ENCODE data around the gene AP3D1.
"Not testable (repeated sequence)": the region's sequence is repeated elsewhere in the genome, so short reads cannot be mapped to it uniquely, and the experiment has no call there.

Gene AP3D1

GRCh38 chr19:2110822-2111221, 40.5 kb downstream of the AP3D1 start:
- DNase-seq (ENCODE audit: low spot score) = no peak

- DNase-seq (ENCODE audit: low spot score) = no peak
Measured at GRCh38 chr19:2109046-2109864, 42.1 kb downstream of the AP3D1 start.

GRCh38 chr19:2108251-2109016, 42.9 kb downstream of the AP3D1 start:
- no peak for DNase-seq (ENCODE audit: low spot score)

- DNase-seq (ENCODE audit: low spot score) = no peak
Measured at GRCh38 chr19:2103045-2103707, 48.2 kb downstream of the AP3D1 start.

- peak; percentile 84 for DNase-seq (ENCODE audit: low spot score)
Measured at GRCh38 chr19:2101417-2102335, 49.7 kb downstream of the AP3D1 start.

DNA sequence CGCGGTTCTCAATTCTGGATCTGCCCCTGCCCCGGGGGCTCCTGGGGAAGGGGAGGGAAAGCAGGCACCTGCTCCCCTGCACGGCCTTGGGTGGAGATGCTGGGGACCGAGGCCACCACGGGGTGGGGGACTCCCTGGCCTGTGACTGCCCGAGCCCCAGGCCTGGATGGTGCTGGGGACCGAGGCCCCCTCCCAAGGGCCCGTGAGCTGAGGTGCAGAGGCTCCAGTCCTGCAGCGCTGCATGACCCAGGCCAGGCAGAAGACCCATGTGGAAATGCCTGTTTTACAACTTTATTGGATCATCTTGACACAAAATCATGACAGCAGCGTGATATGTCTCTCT, 50.7 kb downstream of the AP3D1 start:
- no peak for DNase-seq (ENCODE audit: low spot score)

DNA sequence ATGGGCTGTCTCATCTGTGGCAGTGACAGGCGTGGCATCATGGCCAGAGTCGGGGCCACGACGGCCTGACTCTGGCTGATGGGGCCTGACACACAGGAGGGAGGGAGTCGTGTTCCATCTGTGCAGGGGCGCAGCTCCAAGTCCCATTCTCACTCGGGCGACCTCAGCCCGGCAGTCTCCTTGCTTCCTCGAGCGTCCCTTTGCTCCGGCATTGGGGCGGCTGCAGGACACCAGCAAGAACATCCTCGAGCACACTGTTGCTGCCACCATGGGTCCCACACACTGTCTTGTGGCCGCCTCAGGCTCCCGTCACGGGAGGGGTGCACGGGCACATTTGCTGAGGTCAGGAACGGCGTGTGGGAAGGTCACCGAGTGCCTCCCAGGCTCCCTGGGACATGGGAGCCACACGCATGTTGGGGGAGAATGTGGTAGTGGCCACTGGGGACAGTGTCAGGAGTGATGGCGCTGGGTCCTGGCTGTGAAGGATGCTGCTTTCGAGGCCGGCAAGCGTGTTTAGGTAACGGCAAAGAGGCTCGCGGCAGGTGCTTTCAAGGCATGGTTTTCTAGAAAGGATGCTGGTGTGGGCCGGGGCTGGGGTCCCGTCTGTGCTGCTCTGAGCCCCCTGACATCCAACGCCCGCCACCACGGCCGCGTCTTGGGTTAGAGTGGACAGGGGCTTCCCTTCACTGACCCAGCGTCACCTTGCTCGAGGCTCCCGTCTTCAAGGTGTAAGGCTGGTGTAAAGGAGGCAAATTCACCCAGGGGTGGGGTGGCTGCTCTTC, 51.2 kb downstream of the AP3D1 start:
- DNase-seq (ENCODE audit: low spot score) = no peak

DNA sequence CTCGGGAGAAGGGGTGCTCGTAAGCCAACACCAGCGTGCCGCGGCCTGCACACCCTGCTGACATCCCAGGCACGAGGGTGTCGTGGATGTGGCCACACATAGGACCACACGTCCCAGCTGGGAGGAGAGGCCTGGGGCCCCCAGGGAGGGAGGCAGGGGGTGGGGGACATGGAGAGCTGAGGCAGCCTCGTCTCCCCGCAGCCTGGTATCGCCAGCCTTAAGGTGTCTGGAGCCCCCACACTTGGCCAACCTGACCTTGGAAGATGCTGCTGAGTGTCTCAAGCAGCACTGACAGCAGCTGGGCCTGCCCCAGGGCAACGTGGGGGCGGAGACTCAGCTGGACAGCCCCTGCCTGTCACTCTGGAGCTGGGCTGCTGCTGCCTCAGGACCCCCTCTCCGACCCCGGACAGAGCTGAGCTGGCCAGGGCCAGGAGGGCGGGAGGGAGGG, 52.3 kb downstream of the AP3D1 start:
- DNase-seq (ENCODE audit: low spot score) = no peak

DNA sequence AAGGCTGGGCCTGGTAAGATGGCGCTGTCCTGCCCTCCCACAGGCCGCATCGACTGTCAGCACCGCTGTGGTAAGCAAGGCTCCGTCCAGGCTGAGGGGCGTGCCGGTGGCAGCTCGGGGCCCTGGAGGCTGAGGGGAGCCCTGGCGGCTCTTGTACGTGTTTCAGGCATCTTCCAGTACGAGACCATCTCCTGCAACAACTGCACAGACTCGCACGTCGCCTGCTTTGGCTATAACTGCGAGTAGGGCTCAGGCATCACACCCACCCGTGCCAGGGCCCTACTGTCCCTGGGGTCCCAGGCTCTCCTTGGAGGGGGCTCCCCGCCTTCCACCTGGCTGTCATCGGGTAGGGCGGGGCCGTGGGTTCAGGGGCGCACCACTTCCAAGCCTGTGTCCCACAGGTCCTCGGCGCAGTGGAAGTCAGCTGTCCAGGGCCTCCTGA, 53.5 kb downstream of the AP3D1 start:
- DNase-seq (ENCODE audit: low spot score) = no peak

DNA sequence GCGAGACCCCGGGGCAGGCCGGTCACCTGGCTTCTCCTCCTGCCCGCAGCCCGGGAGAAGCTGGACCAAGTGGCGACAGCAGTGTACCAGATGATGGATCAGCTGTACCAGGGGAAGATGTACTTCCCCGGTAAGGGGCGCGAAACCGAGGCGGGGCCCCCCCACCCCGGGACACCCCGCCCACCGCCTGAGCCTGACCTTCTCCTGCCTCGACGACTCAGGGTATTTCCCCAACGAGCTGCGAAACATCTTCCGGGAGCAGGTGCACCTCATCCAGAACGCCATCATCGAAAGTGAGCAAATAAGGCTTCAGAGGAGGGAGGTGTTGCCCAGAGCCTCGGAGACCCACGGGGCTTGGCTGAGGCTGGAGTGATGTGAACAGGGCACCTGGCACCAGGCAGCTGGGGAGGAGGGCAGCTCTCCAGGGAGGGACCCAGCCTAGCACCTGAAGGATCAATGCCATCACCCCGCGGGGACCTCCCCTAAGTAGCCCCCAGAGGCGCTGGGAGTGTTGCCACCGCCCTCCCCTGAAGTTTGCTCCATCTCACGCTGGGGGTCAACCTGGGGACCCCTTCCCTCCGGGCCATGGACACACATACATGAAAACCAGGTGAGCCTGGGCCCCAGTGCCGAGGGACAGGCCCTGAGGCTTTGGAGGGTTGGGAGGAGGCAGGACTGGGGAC, 54.0 kb downstream of the AP3D1 start:
- no peak for DNase-seq (ENCODE audit: low spot score)

DNA sequence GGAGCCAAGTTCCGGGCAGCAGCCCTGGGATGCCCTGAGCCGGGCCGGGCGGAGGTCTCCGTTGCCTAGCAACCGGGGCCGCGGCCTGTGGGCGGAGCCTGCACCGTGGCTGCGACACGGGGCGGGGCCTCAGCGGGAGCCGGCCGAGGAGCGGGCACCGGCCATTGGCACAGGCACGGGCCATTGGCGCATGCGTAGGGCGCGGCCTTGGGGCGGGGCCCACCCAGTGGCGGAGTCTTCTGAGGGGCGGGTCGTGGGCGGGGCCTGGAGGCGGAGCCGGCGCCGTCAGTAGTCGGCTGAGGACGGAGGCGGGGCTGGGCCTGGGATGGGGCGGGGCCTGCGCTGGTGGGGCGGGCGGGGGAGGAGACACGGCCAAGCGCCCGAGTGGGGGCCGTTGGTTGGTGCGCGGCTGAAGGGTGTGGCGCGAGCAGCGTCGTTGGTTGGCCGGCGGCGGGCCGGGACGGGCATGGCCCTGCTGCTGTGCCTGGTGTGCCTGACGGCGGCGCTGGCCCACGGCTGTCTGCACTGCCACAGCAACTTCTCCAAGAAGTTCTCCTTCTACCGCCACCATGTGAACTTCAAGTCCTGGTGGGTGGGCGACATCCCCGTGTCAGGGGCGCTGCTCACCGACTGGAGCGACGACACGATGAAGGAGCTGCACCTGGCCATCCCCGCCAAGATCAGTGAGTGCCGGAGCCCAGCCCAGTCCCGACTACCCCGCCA, 54.7 kb downstream of the AP3D1 start, which contains the start of gene IZUMO4:
TSS of gene IZUMO4 (plus strand) at position 436 of the 723 bp plus-strand sequence. CDS start at position 467, 31 bp downstream.
- DNase-seq (ENCODE audit: low spot score) = peak; percentile 98

GRCh38 chr19:2096034-2096479, 55.3 kb downstream of the AP3D1 start, which contains the start of gene MOB3A:
Gene MOB3A, minus strand, starts transcription at chr19:2096326. Its CDS starts 17,766 bp downstream, at chr19:2078560.
- no peak for DNase-seq (ENCODE audit: low spot score)

DNA sequence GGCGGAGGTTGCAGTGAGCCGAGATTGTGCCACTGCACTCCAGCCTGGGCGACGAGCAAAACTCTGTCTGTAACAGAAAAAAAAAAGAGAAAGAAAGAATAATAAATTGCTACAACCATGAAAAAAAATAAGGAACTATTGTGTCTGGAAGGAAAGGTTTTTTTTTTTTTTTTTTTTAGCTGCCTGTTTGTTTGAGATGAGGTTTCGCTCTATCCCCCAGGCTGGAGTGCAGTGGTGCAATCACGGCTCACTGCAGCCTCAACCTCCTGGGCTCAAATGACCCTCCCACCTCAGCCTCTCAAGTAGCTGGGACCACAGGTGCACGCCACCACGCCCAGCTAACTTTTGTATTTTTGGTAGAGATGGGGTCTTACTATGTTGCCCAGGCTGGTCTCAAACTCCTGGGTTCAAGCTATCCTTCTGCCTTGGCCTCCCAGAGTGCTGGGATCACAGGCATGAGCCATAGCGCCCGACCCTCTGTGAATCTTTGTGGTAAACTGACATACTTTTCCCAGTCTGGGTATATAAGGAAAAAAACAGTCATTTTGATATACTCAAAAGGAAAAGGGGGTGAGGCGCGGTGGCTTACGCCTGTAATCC, 59.3 kb downstream of the AP3D1 start:
- DNase-seq (ENCODE audit: low spot score) = not testable (repeated sequence)

DNA sequence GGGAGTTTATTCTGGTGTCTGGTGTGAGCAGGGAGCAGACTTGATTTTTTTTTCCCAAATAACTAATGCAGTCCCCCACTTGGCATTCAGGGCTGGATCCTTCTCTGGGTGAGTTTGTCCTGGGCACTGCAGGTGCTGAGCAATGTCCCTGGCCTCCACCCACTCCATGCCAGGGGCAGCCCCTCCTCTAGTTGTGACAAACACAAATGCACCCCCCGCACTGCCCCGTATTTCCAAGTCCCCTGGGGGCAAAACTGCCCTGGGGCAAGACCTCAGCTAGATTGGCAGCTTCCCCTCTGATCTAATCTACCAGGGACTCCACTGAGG, 61.7 kb downstream of the AP3D1 start:
- DNase-seq (ENCODE audit: low spot score) = no peak

GRCh38 chr19:2089001-2089711, 62.2 kb downstream of the AP3D1 start:
- DNase-seq (ENCODE audit: low spot score) = no peak

DNA sequence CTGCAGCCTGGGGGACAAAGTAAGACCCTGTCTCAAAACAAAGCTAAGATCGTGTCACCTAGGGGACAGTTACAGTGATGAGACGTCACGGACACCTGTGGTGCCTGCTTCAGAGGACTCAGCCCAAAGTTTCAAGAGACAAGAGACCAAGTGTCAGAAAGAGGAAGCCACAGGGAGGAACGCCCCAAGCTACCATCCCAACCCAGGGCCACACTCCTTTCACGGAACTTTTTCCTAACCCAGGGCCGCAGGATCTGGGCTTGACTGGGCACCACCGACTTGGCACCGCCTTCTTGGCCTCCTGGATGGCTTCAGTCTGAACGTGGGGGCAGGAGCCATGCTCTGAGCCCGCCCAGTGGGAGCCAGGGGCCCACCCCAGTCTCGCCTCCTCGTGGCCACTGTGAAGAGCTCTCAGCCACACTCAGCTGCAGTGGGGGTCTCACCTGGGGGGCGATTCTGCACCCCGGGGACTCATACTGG, 63.7 kb downstream of the AP3D1 start:
- no peak for DNase-seq (ENCODE audit: low spot score)

- not testable (repeated sequence) for DNase-seq (ENCODE audit: low spot score)
Measured at GRCh38 chr19:2086695-2087620, 64.4 kb downstream of the AP3D1 start.
